ENCODE measurements around the gene IMPDH1. TPM values are rescaled to one million over a fixed set of nuclear protein-coding genes. Genes with fewer than 3 reads are reported as not detected.

IMPDH1 gene
- total RNA-seq, 2 donors from 2014 or later, result 48.1 to 59.7 TPM

- Histone ChIP-seq H3K27me3 (replicated peaks; ENCODE audit: insufficient read depth) (no peaks in the 10 kb centered on the region), H3K9me3 (no peaks in the 10 kb centered on the region), H3K27ac (no peak overlapping the region), H3K36me3 (no peaks in the 10 kb centered on the region), H3K4me3 (peak overlapping the region; percentile 48), H3K4me1 (ENCODE audit: control insufficient read depth in 1 of 2, low read depth in 2 of 2) (peaks cover 0 to 8% of the 10 kb centered on the region in 2 donors)
- ATAC-seq (ENCODE audit: insufficient number of reproducible peaks, low FRiP score, low read depth) (no peak), DNase-seq (ENCODE audit: low spot score) (no peak)
- peak; percentile 82 for TF ChIP-seq CTCF (IDR thresholded peaks at IDR 0.05)
These were observed 22.3 kb downstream of the IMPDH1 start for GRCh38 chr7:128387216-128388144.

- Histone ChIP-seq H3K36me3 (no peaks in the 10 kb centered on the region), H3K27ac (no peak overlapping the region), H3K9me3 (no peaks in the 10 kb centered on the region), H3K27me3 (replicated peaks; ENCODE audit: insufficient read depth) (no peaks in the 10 kb centered on the region), H3K4me1 (ENCODE audit: control insufficient read depth in 1 of 2, low read depth in 2 of 2) (peaks cover 0 to 8% of the 10 kb centered on the region in 2 donors), H3K4me3 (no peak overlapping the region)
- ATAC-seq (ENCODE audit: insufficient number of reproducible peaks, low FRiP score, low read depth), result no peak
- DNase-seq (ENCODE audit: low spot score), result no peak
- TF ChIP-seq CTCF (IDR thresholded peaks at IDR 0.05), result no peak
These were observed 23.5 kb downstream of the IMPDH1 start for GRCh38 chr7:128385988-128386925.

- Histone ChIP-seq H3K27ac (no peak overlapping the region), H3K4me1 (ENCODE audit: control insufficient read depth in 1 of 2, low read depth in 2 of 2) (peaks cover 0 to 8% of the 10 kb centered on the region in 2 donors), H3K4me3 (no peak overlapping the region), H3K27me3 (replicated peaks; ENCODE audit: insufficient read depth) (no peaks in the 10 kb centered on the region), H3K36me3 (no peaks in the 10 kb centered on the region), H3K9me3 (no peaks in the 10 kb centered on the region)
- DNase-seq (ENCODE audit: low spot score) (no peak), ATAC-seq (ENCODE audit: insufficient number of reproducible peaks, low FRiP score, low read depth) (no peak)
- no peak for TF ChIP-seq CTCF (IDR thresholded peaks at IDR 0.05)
These were observed 25.1 kb downstream of the IMPDH1 start for GRCh38 chr7:128384726-128385125.

- Histone ChIP-seq H3K9me3 (no peaks in the 10 kb centered on the region), H3K27me3 (replicated peaks; ENCODE audit: insufficient read depth) (no peaks in the 10 kb centered on the region), H3K4me3 (no peak overlapping the region), H3K27ac (no peak overlapping the region), H3K4me1 (ENCODE audit: control insufficient read depth in 1 of 2, low read depth in 2 of 2) (peaks cover 0 to 8% of the 10 kb centered on the region in 2 donors), H3K36me3 (no peaks in the 10 kb centered on the region)
- TF ChIP-seq CTCF (IDR thresholded peaks at IDR 0.05), result no peak
- ATAC-seq (ENCODE audit: insufficient number of reproducible peaks, low FRiP score, low read depth), result no peak
- no peak for DNase-seq (ENCODE audit: low spot score)
These were observed 26.0 kb downstream of the IMPDH1 start for GRCh38 chr7:128383776-128384175.

All from thoracic aorta (tissue), 2 donors.